Measurements from ENCODE around the gene SLC12A8.
A peak's percentile ranks its signal among the peaks of the same experiment; 100 is the strongest.

Gene SLC12A8

DNA sequence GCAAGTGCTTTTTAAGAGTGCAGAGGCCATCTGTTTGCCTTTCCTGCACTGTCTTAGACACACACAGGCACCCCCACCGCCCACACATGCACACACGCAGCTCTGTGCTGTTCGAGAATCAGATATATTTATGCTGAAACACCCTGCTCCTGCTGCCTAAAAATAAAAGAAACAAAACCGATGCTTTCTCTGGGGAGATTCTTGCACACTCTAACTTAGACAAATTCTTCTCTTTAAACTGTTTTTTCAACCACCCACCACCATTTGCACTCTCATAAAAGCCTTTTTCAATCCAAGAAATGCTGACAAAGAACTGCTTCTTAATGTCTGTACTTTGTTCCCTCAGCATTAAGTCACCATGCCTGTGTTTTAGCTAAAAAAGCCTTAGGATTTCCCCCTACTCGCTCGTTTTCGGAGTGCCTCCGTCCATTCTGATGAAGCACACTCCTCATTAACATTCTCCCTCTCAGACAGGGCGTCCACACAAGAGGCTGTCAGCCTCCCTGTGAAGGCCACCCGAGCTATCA is 26.2 kb downstream of the SLC12A8 start:
- DNase-seq, result no peak

DNA sequence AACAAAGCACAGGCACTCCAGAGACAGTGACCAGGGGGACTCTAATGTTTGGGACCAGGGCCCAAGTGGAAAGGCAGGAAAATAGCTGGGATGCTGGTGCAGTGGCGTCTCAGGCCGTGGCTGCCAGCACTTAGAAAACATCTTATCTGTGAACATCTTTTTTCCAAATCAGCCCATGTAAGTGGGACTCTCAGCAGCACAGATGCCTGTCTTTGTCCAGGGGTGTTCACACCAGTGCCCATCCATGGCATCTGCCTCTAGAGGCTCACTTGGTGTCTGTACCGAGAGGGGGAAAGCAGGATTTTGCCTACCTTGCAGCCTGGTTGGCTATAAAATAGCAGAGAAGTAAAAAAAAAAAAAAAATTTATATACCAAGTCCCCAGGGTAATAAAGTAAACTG is 26.7 kb downstream of the SLC12A8 start:
- DNase-seq, result no peak

DNA sequence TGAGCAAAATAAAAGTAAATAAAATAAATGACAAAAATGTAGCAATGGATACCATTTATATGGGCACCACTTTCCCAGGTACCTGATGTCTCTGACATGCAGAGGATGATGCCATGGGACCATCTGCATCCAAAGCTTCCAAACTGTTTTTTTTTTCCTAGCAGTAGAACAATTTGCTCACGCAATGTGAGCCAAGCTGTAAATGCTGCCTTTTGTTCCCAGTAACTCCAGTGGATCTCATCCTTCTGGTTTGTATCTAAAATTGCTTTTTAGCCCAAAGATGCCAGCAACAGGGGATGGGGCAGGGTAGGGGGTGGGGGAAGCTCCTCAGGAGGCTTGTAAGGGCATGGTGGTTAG is 32.7 kb downstream of the SLC12A8 start:
- no peak for DNase-seq

DNA sequence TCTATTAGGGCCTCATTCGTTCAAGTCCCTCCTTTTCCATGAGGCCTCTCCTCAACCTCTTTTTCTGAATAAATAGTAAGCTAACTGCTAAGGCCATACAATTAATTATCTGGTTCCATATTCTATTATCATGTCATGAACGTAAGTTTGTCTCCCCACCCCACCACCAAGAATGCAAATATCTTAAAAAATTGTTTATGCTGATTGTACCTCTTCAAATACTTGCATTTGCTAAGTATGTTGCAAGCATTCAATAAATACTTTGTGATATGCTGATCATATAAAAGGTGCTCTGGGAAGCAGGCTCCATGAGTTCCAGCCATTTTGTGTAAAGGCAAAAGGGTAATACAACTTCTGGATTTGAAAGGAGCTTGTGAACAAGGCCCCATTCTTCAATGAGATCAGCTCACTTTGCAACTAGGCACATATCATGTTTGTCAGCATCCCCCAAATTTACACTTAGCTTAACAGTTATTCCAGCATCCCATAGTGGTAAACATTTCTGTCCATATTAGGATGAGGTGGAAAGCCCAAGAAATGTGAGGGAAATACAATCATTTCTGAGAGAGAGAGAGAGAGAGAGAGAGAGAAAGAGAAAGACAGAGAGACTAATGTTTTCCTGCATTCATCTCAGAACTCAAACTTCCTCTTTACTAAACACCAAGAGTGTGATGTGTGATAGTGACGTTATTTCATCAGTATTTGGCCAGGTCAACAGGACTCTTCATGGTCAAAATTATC is 33.2 kb downstream of the SLC12A8 start:
- no peak for DNase-seq

DNA sequence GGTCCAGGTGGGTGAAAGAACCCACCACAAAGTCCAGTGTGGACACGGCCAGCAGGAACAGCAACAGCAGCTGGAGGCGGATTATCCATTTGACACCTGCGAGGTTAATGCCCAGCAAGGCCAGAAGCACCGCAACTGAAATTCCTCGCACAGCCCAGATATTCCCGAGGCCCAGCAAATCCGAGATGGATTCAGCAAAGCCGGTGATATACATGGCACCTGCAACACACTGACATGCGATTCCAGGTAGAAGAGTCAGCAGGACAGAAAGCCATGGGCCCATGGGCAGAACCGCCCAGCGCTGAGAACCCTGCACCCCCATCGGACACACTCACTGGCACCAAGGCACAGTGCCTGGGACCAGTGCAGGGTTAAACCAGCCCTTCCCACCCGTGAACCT is 34.8 kb downstream of the SLC12A8 start:
- no peak for DNase-seq

DNA sequence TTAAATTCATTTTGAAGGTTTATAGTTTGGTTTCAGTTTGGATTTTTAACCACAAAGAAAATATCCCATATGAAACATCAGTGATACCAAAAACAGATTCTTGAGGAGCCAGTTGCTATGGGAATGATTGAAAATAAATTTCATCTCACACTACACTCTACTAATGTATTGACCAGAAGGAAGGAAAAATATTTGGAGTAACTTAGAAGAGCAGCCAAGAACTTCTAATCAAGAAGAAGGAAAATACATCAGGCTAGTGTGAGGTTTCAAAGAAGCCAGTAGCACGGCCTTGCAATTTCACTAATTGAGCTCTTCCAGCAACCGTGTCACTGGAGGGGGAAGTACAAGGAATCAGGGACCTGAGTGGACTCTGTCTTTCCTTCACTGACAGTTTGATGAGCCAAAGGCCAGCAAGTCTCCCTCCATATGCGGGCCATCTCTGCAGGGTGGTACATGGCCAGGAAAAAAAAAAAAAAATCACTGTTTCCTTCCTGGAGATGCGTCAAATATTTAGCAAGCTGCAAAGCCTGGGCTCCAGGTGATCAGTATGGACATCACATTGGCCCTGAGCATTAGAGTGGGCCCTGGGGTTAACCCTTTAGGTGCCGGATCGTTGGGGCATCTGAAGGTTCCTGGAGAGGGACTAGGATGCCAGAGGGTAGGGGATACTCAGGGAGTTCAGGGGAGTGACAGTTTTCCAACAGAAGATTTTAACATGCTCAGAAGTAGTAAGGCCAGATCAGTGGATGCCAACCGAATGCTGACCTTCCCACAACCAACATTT is 37.1 kb downstream of the SLC12A8 start:
- DNase-seq, result no peak

DNA sequence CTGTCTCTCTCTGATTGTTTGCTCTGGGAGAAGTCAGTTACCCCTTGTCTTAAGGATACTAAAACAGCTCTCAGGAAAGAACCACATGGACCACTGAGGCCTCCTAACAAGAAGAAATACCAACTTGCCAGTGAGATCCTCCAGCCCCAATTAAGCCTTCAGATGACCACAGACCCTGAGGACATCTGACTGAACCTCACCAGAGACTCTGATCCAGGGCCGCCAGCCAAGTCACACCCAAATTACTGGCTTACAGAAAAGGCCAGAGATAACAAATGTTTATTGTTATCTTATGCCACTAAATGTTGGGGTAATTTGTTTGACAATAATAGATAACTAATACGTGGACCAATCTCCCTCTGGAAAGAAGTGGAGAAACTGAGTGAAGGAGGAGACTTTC is 40.2 kb downstream of the SLC12A8 start:
- DNase-seq, result no peak

DNA sequence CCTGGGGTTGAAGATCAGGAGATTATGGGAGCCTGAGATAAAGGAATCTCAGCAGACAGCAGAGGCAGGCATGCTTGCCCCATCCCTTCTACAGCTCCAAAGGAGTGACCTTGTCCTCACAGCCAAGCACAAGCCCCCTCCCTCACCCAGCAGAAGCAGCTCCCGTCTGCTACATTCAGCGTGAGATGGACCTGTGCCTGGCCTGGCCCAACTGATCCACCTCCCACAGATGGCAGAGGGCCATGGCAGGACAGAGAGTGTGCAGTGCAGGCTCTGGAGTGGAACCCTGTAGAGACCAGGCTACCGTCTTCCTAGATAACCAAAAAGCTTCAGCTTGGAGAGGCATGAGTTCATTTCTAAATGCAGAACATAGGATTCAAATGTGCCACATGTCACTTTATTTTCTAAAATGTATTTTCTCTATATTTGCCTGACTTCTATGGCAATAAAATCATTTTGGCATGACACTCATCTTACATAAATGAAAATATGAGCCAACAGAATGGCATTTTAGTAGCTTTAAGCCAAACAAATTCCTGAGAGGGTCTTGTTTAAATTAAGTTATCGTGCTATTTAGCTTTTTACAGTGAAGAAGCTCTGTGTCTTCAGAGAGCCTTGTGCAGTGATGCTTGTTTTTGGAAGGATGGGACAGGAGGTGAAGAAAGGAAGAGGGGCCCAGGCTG is 43.7 kb downstream of the SLC12A8 start:
- no peak for DNase-seq

DNA sequence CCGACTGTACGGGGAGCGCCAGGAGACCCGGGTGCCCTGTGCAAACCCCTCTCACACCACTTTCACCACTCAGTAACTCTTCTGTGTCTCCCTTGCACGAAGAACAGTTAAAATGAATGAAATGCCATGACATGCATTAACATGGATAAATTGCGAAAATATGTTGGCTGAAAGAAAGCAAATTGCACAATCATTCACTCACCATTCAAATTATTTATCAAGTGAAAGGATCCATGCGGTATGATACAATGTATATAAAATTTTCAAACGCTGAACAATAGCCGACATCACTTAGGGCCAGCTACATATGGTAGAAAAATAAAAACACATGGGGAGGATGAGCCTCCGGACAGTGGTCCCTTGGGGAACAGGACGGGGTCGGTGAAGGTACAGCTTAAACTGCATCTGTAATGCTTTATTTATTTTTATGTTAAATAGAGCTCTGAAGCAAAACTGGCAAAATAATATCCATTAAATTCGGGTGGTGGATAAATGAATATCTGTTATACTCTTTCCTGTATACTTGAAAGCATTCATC is 45.9 kb downstream of the SLC12A8 start:
- no peak for DNase-seq

DNA sequence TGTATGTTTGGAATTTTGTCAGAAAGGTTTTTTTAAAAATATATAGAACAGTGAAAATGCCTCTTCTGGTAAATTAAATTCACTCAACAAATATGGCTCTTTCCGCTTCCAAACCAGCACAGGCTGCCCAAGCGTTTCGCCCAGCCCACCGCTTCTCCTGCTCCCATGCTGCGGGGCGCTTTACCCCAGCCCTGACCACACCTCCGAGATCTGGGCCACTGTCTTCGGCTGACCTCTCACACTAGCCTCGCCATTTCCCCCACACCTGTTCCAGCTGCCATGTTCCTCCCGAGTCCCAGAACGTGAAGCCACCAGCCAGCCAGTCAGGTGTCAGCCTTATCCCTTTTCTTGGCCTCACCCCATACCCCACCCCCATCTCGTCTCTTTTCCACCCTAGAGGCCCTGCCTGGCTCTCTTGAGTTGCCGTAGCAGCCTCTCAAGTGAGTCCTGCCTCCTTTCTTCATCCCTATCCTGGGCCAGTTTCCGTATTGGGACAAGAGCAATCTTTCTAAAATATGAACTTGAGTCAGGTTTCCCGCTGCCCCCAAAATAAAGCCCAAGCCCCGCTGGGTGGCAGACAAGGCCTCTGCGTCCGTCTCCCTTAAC is 46.5 kb downstream of the SLC12A8 start:
- DNase-seq, result no peak

DNA sequence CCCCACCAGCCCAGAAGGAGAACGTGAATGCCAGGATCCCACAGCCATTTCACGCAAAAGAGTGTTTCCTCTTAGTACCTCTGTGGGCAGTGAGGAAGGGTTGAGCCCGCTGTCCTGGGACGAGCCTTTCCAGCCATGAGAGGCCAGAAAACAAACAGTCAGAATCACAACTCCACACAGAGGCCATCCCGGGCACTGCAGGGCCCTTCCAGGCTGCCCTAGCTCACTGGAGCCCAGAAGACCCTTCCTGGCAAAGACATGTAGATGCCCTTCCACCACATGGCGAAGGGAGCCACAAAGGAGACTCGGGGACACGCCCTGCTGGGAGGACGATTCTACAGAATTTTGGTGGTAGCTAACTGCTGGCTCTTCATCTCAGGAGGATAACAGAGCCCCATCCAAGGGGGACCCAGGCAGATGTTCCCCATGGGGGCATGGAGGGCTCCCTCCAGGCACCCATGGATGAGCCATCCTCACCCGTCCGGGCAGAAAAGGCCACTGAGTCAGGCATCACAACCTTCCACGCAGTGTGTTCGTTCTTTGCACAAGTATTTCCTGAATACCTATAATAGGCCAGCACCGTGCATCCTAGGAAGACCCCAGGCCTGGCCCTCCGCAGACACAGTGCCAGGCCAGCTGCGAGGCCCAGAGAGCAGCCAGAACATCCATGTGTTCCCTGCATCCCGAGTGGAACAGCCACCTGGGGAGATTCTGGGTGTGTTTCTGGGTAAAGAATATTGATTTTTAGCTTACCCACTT is 47.2 kb downstream of the SLC12A8 start:
- no peak for DNase-seq

DNA sequence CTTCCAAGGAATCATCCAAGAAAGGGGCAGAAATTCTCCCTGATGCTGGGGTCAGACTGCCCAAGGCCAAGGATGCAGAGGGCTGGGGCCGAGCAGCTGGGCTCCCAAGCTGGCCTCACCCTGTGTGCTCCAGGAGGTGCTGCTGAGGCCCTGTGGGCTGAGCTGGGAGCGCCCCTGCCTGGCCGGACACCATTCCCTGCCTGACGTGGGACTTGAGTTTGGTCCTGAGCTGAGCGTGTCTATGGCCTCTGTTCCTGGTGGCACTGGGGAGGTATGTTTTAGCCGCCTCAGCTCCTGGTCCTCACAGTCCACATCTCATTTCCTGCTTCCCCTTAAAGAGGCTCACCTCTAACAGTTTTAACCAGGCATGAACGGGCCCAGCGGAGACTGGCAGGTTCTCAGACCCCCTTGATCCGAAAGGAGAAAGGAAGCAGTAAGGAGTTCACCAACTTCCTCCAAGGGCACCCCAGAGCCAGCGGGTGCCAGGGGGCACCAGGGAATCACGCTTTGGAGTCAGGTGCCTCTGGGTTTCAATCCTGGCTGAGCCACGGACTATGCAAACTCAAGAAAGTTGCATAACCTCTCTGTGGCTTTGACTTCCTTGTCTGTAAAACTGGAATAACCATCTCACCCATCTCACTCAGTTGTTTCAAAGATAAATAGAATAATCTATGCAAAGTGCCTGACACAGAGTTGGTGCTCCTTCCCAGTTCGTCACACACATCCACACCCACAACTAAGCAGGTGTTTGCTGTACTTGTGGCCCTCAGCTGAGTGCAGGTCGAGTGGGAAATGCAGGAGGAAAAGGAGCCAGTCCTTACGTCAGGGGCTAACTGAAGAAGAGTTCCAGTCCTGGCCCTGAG is 48.6 kb downstream of the SLC12A8 start:
- DNase-seq, result no peak

DNA sequence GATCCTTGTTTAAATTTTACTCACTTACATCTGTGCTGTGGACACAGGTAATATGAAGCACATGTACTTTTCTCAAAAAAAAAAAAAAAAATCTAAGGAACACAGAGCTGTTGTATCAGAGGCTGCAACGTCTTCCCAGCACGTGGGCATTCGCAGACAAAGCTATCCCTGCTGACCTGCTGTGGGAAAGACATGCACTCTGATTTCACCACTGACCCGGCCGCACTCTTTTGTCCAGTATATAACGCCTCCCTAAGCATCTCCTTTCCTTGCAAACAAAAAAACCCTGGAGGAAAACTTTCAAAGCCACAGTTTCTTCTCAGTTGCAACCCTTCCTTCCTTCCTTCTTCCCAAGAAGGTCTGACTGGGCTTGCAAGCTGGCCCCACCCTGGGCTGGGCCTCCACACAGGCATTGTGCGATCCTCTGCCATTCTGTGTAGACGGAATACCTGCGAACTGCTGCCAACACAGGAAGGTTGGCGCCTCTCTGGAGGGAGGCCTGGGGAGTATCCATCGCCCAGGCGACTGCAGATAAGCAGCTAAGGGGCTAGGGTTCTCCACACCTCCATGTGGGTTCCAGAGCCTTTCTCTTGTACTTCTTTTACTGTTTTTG is 50.8 kb downstream of the SLC12A8 start:
- DNase-seq, result no peak

DNA sequence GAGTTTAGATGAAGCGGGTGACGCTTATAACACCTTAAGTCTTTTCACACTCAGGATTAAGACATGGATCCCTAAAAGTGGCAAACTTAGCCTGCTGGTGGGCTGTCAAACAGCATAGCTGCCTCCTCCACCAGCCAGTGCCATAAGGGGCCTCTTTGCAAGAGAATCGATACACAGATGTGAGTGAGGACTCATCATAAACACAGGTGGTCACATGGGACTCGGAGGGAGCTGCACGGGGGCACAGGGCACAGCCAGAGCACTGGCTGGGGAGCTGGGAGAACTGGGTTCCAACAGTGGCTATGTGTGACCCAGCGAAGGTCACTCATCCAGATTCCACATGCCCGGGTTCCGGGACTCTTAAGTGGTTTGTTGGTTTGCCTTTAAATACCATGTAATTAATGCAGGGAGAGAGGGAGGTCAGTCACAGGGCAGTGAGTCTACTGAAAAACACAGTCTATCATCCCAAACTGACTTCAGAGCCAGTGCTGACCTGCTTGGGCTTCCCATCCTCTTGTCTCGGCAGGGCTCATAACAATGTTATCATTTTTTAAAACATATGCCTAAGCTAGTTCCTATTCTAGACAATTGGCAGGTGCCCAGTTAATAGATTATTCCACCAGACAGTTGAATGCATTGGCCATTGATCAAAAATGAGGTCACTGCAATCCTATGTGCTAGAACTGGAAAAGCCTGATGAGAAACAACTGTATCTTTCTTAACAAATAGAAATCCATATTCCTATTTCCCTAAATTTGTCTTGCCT is 51.8 kb downstream of the SLC12A8 start:
- no peak for DNase-seq

DNA sequence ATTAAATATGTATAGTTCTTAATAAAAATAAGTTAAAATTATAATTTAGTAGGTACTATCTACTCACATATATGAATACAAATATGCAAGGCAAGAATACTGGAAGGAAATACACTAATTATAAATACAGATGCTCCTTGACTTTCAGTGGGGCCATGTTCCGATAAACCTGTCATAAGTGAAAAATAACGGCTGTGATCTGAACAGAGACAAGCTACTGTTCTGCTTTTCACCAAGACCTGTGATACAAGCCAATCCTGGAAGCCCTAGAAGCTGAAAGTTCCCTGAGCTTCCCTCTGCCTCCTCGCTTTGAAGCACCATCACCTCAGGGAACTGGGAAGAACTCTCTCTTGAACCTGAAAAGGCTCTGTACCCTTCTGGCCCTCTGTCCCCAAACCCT is 55.4 kb downstream of the SLC12A8 start:
- no peak for DNase-seq

DNA sequence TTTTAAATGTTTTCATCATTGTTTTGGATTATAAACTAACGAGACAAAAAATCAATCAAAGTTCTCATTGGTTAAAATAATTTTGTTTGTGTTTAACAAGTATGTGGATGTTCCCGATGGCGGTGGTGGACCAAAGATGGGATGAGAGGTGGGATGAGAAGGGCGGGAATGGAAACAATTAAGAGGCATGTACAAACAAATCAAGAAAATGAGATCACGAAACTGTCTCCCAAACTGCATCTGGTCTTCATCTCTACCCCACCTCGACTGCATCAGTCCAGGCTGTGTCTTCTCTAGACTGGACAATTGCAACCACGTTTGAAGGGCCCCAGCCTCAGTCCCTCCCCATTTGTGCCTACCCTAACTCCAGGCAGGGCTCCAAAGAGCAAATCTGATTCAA is 56.1 kb downstream of the SLC12A8 start:
- no peak for DNase-seq

DNA sequence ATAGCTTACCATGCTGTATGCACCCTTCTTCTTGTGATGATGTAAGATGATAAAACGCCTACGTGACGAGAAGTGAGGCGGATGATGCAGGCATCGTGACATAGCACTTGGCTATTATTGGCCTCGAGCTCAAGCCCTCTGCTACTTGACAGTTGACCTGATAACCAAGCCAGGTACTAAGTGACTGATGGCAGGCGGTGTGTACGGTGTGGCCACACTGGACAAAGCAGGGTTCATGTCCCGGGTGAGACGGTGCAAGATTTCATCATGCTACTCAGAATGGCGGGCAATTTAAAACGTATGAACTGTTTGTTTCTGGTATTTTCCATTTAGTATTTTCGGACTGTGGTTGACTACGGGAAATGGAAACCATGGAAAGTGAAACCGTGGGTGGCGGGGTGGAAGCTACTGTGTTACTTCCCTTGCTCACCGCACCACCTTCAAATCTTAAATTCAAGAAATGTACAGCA is 57.7 kb downstream of the SLC12A8 start:
- DNase-seq, result peak; percentile 37

DNA sequence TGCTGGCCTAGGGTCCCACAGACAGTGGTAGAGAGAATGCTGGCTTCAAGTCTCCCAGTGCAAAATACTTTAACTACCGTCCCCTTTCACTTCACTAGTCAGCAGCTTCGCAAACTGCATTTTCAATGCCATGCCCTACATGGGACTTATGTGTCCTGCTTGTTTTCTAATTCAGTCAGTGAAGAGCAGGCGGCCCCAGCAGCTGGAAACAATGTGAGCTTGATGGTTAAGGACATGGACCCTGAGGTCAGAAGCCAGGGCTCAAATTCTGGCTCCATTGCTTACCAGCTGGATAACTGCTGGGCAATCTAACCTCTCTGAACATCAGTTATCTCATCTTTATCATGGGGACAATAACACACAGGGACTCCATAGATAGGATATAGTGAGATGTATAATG is 58.4 kb downstream of the SLC12A8 start:
- no peak for DNase-seq

DNA sequence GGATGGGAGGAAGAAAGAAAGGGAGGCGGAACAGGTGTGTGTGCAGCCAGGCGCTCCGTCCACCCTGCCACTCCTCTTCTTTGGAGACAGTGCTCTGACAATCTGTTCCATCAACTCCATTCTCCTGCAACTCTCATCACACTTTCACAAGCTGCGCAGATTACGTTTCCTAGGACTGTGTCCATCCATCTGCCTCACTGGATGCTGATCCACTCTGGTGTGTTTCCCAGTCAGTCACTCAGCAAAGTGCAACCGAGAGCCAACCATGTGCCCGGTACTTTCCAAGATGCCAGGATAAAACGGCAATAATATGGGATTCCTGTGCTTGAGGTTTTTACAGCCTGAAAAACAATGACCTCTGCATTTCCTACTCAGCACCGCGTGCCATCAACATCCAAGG is 59.6 kb downstream of the SLC12A8 start:
- DNase-seq, result no peak

DNA sequence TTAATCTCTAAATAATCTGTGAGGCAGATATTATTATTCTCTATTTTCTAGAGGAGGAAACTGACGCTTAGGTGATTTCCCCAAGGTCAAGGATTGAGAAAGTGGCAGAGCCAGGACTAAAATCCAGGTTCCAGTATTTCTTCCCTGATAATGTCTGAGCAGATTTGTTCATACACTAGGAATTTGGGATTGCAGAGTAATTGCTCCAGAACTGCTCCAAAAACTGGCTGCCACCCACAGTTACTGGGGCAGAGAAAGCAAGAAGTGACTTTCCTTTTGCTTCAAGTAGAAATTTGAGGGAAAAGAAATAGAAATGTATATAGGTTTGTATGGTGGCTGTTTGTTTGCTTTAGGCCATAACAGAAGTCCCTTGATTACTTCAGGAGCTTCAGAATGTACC is 60.6 kb downstream of the SLC12A8 start:
- no peak for DNase-seq
